HEK293 (cell line): ENCODE measurements around the gene PDIA3.

Source experiments
- CTCF ChIP-seq: fragments of 450-650 bp; formaldehyde crosslinking; IDR thresholded peaks from 2 replicates; pipeline ENCODE4 v1.5.1; 2016; ENCODE audit warnings: missing biosample characterization, missing genetic modification characterization
- HIC1 ChIP-seq: fragments of 450-650 bp; formaldehyde crosslinking; IDR thresholded peaks from 2 replicates; pipeline ENCODE4 v1.5.1; 2016; ENCODE audit warnings: missing biosample characterization, missing genetic modification characterization
- KLF10 ChIP-seq: fragments of 450-650 bp; IDR thresholded peaks from 2 replicates; pipeline ENCODE4 v1.5.1; 2018; ENCODE audit warnings: missing biosample characterization, mild to moderate bottlenecking, missing genetic modification characterization
- MYNN ChIP-seq: fragments of 450-650 bp; formaldehyde crosslinking; IDR thresholded peaks from 2 replicates; pipeline ENCODE4 v1.5.1; 2016; ENCODE audit warnings: missing biosample characterization, missing genetic modification characterization, borderline replicate concordance
- OSR2 ChIP-seq: fragments of 450-650 bp; formaldehyde crosslinking; IDR thresholded peaks from 2 replicates; pipeline ENCODE4 v1.5.1; 2016; ENCODE audit warnings: missing biosample characterization, missing genetic modification characterization
- PBX3 ChIP-seq: sonication (generic); formaldehyde crosslinking; IDR thresholded peaks from 2 replicates; pipeline ENCODE4 v1.8.1; 2022; ENCODE audit warnings: mild to moderate bottlenecking, moderate library complexity, missing genetic modification reagents
- SALL2 ChIP-seq: fragments of 450-650 bp; formaldehyde crosslinking; IDR thresholded peaks from 2 replicates; pipeline ENCODE4 v1.5.0; 2017; ENCODE audit warnings: missing biosample characterization, mild to moderate bottlenecking, missing genetic modification characterization, borderline replicate concordance
- SP3 ChIP-seq: fragments of 450-650 bp; formaldehyde crosslinking; IDR thresholded peaks from 2 replicates; pipeline ENCODE4 v1.5.1; 2016; ENCODE audit warnings: missing biosample characterization, missing genetic modification characterization
- ZFP69B ChIP-seq: fragments of 450-650 bp; formaldehyde crosslinking; IDR thresholded peaks from 2 replicates; pipeline ENCODE4 v1.5.1; 2016; ENCODE audit warnings: missing biosample characterization, missing genetic modification characterization
- ZNF169 ChIP-seq: fragments of 450-650 bp; formaldehyde crosslinking; IDR thresholded peaks from 2 replicates; pipeline ENCODE4 v1.5.1; 2016; ENCODE audit warnings: missing biosample characterization, missing genetic modification characterization
- ZNF221 ChIP-seq: fragments of 450-650 bp; formaldehyde crosslinking; IDR thresholded peaks from 2 replicates; pipeline ENCODE4 v1.5.1; 2017; ENCODE audit warnings: missing biosample characterization, missing genetic modification characterization, borderline replicate concordance
- ZNF280C ChIP-seq: fragments of 450-650 bp; formaldehyde crosslinking; IDR thresholded peaks from 2 replicates; pipeline ENCODE4 v1.5.1; 2016; ENCODE audit warnings: missing biosample characterization, missing genetic modification characterization
- ZNF311 ChIP-seq: fragments of 450-650 bp; formaldehyde crosslinking; IDR thresholded peaks from 2 replicates; pipeline ENCODE4 v1.5.1; 2017; ENCODE audit warnings: missing biosample characterization, missing genetic modification characterization, borderline replicate concordance
- ZNF335 ChIP-seq: fragments of 450-650 bp; formaldehyde crosslinking; conservative IDR thresholded peaks from 2 replicates; pipeline ENCODE4 v1.5.1; 2016; ENCODE audit warnings: missing biosample characterization, missing genetic modification characterization
- ZNF37A ChIP-seq: fragments of 450-650 bp; IDR thresholded peaks from 2 replicates; pipeline ENCODE4 v1.5.1; 2018; ENCODE audit warnings: missing biosample characterization, missing genetic modification characterization
- ZNF433 ChIP-seq: fragments of 450-650 bp; formaldehyde crosslinking; IDR thresholded peaks from 2 replicates; pipeline ENCODE4 v1.5.1; 2016; ENCODE audit warnings: missing biosample characterization, missing genetic modification characterization, low read depth
- ZNF48 ChIP-seq: fragments of 450-650 bp; formaldehyde crosslinking; IDR thresholded peaks from 2 replicates; pipeline ENCODE4 v1.5.1; 2016; ENCODE audit warnings: missing biosample characterization, missing genetic modification characterization
- ZNF501 ChIP-seq: fragments of 450-650 bp; formaldehyde crosslinking; IDR thresholded peaks from 2 replicates; pipeline ENCODE4 v1.5.1; 2016; ENCODE audit warnings: missing biosample characterization, missing genetic modification characterization
- ZNF555 ChIP-seq: fragments of 450-650 bp; formaldehyde crosslinking; conservative IDR thresholded peaks from 2 replicates; pipeline ENCODE4 v1.5.1; 2017; ENCODE audit warnings: missing biosample characterization, mild to moderate bottlenecking, missing genetic modification characterization, inconsistent platforms
- ZNF571 ChIP-seq: fragments of 450-650 bp; formaldehyde crosslinking; IDR thresholded peaks from 2 replicates; pipeline ENCODE4 v1.5.0; 2017; ENCODE audit warnings: missing biosample characterization, missing genetic modification characterization
- ZNF629 ChIP-seq: fragments of 450-650 bp; formaldehyde crosslinking; IDR thresholded peaks from 2 replicates; pipeline ENCODE4 v1.5.1; 2017; ENCODE audit warnings: missing biosample characterization, missing genetic modification characterization
- TF ChIP-seq, protein P1 (sequence below): fragments of 450-650 bp; formaldehyde crosslinking; IDR thresholded peaks from 2 replicates; pipeline ENCODE4 v1.5.1; 2016; ENCODE audit warnings: missing biosample characterization, missing genetic modification characterization
- TF ChIP-seq, protein P2 (sequence below): fragments of 450-650 bp; formaldehyde crosslinking; IDR thresholded peaks from 2 replicates; pipeline ENCODE4 v1.5.1; 2016; ENCODE audit warnings: missing biosample characterization, missing genetic modification characterization
- TF ChIP-seq, protein P3 (sequence below): fragments of 450-650 bp; formaldehyde crosslinking; IDR thresholded peaks from 2 replicates; pipeline ENCODE4 v1.5.1; 2016; ENCODE audit warnings: missing biosample characterization, missing genetic modification characterization
- TF ChIP-seq, protein P4 (sequence below): fragments of 450-650 bp; formaldehyde crosslinking; IDR thresholded peaks from 2 replicates; pipeline ENCODE4 v1.5.1; 2017; ENCODE audit warnings: missing biosample characterization, mild to moderate bottlenecking, missing genetic modification characterization, moderate library complexity

Gene PDIA3

GRCh38 chr15:43800286-43801141 lies 54.3 kb downstream of the PDIA3 start, which contains the start of gene HYPK (continued):
- TF ChIP-seq, protein P1, sequence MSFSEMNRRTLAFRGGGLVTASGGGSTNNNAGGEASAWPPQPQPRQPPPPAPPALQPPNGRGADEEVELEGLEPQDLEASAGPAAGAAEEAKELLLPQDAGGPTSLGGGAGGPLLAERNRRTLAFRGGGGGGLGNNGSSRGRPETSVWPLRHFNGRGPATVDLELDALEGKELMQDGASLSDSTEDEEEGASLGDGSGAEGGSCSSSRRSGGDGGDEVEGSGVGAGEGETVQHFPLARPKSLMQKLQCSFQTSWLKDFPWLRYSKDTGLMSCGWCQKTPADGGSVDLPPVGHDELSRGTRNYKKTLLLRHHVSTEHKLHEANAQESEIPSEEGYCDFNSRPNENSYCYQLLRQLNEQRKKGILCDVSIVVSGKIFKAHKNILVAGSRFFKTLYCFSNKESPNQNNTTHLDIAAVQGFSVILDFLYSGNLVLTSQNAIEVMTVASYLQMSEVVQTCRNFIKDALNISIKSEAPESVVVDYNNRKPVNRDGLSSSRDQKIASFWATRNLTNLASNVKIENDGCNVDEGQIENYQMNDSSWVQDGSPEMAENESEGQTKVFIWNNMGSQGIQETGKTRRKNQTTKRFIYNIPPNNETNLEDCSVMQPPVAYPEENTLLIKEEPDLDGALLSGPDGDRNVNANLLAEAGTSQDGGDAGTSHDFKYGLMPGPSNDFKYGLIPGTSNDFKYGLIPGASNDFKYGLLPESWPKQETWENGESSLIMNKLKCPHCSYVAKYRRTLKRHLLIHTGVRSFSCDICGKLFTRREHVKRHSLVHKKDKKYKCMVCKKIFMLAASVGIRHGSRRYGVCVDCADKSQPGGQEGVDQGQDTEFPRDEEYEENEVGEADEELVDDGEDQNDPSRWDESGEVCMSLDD (tag by site-specific recombination): no peak
- TF ChIP-seq, protein P2, sequence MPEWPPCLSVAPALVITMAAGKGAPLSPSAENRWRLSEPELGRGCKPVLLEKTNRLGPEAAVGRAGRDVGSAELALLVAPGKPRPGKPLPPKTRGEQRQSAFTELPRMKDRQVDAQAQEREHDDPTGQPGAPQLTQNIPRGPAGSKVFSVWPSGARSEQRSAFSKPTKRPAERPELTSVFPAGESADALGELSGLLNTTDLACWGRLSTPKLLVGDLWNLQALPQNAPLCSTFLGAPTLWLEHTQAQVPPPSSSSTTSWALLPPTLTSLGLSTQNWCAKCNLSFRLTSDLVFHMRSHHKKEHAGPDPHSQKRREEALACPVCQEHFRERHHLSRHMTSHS (tag by site-specific recombination): no peak
- TF ChIP-seq SP3 (peak; percentile 82), ZNF48 (no peak), CTCF (tag by site-specific recombination) (no peak), PBX3 (no peak), ZNF555 (tag by site-specific recombination) (no peak), MYNN (tag by site-specific recombination) (no peak), ZFP69B (tag by site-specific recombination) (no peak), HIC1 (tag by site-specific recombination) (no peak), ZNF335 (tag by site-specific recombination) (peak; percentile 62), ZNF280C (tag by site-specific recombination) (no peak), ZNF221 (no peak), OSR2 (tag by site-specific recombination) (no peak), KLF10 (tag by site-specific recombination) (no peak), ZNF433 (tag by site-specific recombination) (no peak), ZNF501 (tag by site-specific recombination) (peak; percentile 83; the same call in 1 of the 2 replicates), SALL2 (no peak), ZNF311 (no peak), ZNF571 (tag by site-specific recombination) (no peak), ZNF629 (tag by site-specific recombination) (peak; percentile 74), ZNF169 (tag by site-specific recombination) (no peak), ZNF37A (no peak)
- TF ChIP-seq, protein P3, sequence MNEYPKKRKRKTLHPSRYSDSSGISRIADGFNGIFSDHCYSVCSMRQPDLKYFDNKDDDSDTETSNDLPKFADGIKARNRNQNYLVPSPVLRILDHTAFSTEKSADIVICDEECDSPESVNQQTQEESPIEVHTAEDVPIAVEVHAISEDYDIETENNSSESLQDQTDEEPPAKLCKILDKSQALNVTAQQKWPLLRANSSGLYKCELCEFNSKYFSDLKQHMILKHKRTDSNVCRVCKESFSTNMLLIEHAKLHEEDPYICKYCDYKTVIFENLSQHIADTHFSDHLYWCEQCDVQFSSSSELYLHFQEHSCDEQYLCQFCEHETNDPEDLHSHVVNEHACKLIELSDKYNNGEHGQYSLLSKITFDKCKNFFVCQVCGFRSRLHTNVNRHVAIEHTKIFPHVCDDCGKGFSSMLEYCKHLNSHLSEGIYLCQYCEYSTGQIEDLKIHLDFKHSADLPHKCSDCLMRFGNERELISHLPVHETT (tag by site-specific recombination): peak; percentile 53; the same call in 1 of the 2 replicates
- TF ChIP-seq, protein P4, sequence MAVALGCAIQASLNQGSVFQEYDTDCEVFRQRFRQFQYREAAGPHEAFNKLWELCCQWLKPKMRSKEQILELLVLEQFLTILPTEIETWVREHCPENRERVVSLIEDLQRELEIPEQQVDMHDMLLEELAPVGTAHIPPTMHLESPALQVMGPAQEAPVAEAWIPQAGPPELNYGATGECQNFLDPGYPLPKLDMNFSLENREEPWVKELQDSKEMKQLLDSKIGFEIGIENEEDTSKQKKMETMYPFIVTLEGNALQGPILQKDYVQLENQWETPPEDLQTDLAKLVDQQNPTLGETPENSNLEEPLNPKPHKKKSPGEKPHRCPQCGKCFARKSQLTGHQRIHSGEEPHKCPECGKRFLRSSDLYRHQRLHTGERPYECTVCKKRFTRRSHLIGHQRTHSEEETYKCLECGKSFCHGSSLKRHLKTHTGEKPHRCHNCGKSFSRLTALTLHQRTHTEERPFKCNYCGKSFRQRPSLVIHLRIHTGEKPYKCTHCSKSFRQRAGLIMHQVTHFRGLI (tag by site-specific recombination): peak; percentile 43; the same call in 1 of the 2 replicates
